Measurements from ENCODE around the gene BAMBI.
A peak's percentile ranks its signal among the peaks of the same experiment; 100 is the strongest.

BAMBI gene

GRCh38 chr10:28676326-28676967, 874 bp upstream of the BAMBI start:
- H3K4me3 ChIP-seq (ENCODE audit: low read depth, low read length), result peak overlapping the region; percentile 39

GRCh38 chr10:28677888-28678686, 766 bp downstream of the BAMBI start:
- H3K4me3 ChIP-seq (ENCODE audit: low read depth, low read length), result peak overlapping the region; percentile 51
- no peak for DNase-seq (ENCODE audit: low read depth)
- TF ChIP-seq CTCF (IDR thresholded peaks at IDR 0.05; ENCODE audit: low read depth, low read length, missing control alignments), result no peak

More at GRCh38 chr10:28676326-28676967, 874 bp upstream of the BAMBI start:
- no peak for TF ChIP-seq CTCF (IDR thresholded peaks at IDR 0.05; ENCODE audit: low read depth, low read length, missing control alignments)
- no peak for DNase-seq (ENCODE audit: low read depth)

- DNase-seq (ENCODE audit: low read depth), result no peak
- no peak for TF ChIP-seq CTCF (IDR thresholded peaks at IDR 0.05; ENCODE audit: low read depth, low read length, missing control alignments)
- no peak overlapping the region for H3K4me3 ChIP-seq (ENCODE audit: low read depth, low read length)
These were observed 1.6 kb downstream of the BAMBI start for GRCh38 chr10:28678687-28679457.

GRCh38 chr10:28679581-28680357, 2.4 kb downstream of the BAMBI start:
- DNase-seq (ENCODE audit: low read depth), result no peak
- no peak overlapping the region for H3K4me3 ChIP-seq (ENCODE audit: low read depth, low read length)

GRCh38 chr10:28680358-28680752, 3.0 kb downstream of the BAMBI start:
- no peak for DNase-seq (ENCODE audit: low read depth)
- TF ChIP-seq CTCF (IDR thresholded peaks at IDR 0.05; ENCODE audit: low read depth, low read length, missing control alignments), result no peak
- H3K4me3 ChIP-seq (ENCODE audit: low read depth, low read length), result no peak overlapping the region

More at GRCh38 chr10:28679581-28680357, 2.4 kb downstream of the BAMBI start:
- no peak for TF ChIP-seq CTCF (IDR thresholded peaks at IDR 0.05; ENCODE audit: low read depth, low read length, missing control alignments)

GRCh38 chr10:28681291-28681763, 4.0 kb downstream of the BAMBI start:
- no peak for TF ChIP-seq CTCF (IDR thresholded peaks at IDR 0.05; ENCODE audit: low read depth, low read length, missing control alignments)
- no peak for DNase-seq (ENCODE audit: low read depth)
- H3K4me3 ChIP-seq (ENCODE audit: low read depth, low read length), result no peak overlapping the region
